ENCODE results near the gene MOXD1.

Gene MOXD1

DNA sequence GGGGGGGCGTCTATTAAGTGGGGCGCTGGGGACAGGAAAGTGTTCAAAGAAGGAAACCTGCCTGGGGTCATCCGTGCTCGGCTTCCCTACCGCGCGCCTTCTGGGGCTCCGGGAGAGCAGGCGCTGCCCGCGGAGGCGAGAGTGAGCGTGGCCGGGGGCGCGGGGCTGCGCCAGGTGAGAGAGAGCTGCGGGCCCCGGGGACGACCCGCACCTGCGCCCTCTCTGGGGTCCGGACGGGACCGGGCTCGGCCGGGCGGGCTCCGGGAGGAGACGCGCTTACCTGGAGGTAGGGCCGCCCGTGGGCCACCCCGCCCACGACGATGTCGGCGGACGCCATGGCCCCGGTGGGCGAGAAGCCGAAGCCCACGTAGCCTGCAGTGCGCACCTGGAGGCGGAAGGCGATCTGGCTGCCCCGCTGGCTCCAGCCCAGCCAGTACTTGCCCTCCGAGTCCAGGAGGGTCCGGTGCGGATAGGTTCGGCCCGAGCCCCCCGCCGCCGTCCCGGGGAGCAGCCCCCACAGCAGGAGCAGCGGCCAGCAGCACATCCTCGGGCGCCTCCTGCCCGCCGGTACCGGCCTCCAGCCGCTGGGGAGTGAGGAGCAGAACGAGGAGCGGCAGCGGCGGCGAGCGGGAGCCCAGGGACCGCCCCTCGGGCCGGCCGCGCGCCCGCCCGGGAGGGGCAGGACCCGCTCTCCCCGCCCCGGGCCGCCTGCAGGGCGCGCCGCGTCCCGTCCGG is at the start of gene MOXD1:
Gene MOXD1 (minus strand): TSS at position 593 of the 735 bp plus-strand sequence. CDS start 49 bp downstream, at position 544.
- peak within 1 kb of the TSS; percentile 57 to 89 for H3K4me3 ChIP-seq (ENCODE audit: low read depth in 1 of 2, low read length in 2 of 2)
- peaks cover 0 to 4% of the 10 kb centered on the region in 2 donors for H3K4me1 ChIP-seq (ENCODE audit: control insufficient read depth in 1 of 2, insufficient read depth in 2 of 2, low read length in 2 of 2)
- H3K36me3 ChIP-seq (ENCODE audit: control insufficient read depth in 1 of 2, insufficient read depth in 2 of 2, low read length in 2 of 2), result no peaks in the 10 kb centered on the region
- no peak within 1 kb of the TSS for H3K27ac ChIP-seq (ENCODE audit: low read length)
- peaks cover 8% of the 10 kb centered on the region for H3K27me3 ChIP-seq (ENCODE audit: low read depth, low read length)
- H3K9me3 ChIP-seq (ENCODE audit: control insufficient read depth in 1 of 2, low read length in 2 of 2), result no peaks in the 10 kb centered on the region

DNA sequence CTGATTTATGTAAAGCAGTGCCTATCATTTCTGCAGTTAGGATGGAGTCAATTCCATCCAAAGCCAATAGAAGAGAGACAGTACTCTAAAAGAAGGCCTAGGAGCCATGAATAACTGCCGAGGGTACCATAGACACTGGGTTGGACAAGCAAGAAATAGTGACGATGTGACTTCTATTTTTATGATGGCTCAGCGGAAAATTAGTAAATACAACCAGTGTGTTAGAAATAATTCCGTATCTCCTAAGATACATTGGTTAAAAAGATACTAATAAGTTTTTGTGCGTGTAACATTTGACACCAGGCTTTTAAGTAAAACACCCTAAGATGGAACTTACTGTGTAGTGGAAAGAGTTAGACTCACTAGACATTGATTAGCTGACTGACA is 45.6 kb upstream of the MOXD1 start:
- Histone ChIP-seq H3K27me3 (ENCODE audit: low read depth, low read length) (no peaks in the 10 kb centered on the region), H3K4me3 (ENCODE audit: low read depth in 1 of 2, low read length in 2 of 2) (no peak overlapping the region), H3K27ac (ENCODE audit: low read length) (no peak overlapping the region), H3K36me3 (ENCODE audit: control insufficient read depth in 1 of 2, insufficient read depth in 2 of 2, low read length in 2 of 2) (peaks cover 0 to 2% of the 10 kb centered on the region in 2 donors), H3K4me1 (ENCODE audit: control insufficient read depth in 1 of 2, insufficient read depth in 2 of 2, low read length in 2 of 2) (no peaks in the 10 kb centered on the region), H3K9me3 (ENCODE audit: control insufficient read depth in 1 of 2, low read length in 2 of 2) (peaks cover 0 to 9% of the 10 kb centered on the region in 2 donors)

DNA sequence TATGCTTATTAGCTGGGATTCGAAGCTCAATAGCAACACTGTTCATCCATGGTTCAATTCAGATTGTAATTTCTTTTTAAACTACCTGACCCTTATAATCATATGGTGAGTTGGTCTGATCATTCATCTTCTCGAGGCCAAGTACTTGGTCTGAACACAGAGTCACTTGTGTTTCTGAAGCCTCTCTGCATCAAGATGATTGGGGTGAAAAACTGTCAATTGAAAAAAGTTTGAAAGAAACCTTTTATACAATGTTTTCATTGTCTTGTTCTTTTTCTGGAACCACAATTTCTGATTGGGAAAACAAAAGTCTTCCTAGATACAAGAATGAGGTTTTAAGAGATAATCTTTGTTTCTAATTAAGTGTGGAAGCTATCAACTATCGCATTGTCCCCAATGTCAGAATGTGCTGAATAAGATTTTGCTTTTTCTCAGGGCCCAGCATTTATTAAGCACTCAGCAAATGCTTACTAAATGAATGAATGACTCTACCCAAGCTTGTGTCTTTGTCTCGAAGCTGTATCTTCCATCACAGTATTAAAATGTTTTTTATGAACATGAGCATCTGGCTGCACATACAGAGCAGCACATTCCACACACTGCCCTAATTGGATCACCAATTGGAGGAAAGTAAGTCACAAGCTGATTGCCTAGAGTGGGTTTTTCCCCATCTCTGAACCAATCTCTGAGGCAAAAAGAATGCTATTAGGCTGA is 45.0 kb upstream of the MOXD1 start:
- peaks cover 0 to 9% of the 10 kb centered on the region in 2 donors for H3K9me3 ChIP-seq (ENCODE audit: control insufficient read depth in 1 of 2, low read length in 2 of 2)
- no peaks in the 10 kb centered on the region for H3K36me3 ChIP-seq (ENCODE audit: control insufficient read depth in 1 of 2, insufficient read depth in 2 of 2, low read length in 2 of 2)
- no peaks in the 10 kb centered on the region for H3K27me3 ChIP-seq (ENCODE audit: low read depth, low read length)
- no peaks in the 10 kb centered on the region for H3K4me1 ChIP-seq (ENCODE audit: control insufficient read depth in 1 of 2, insufficient read depth in 2 of 2, low read length in 2 of 2)
- H3K4me3 ChIP-seq (ENCODE audit: low read depth in 1 of 2, low read length in 2 of 2), result no peak overlapping the region
- no peak overlapping the region for H3K27ac ChIP-seq (ENCODE audit: low read length)

DNA sequence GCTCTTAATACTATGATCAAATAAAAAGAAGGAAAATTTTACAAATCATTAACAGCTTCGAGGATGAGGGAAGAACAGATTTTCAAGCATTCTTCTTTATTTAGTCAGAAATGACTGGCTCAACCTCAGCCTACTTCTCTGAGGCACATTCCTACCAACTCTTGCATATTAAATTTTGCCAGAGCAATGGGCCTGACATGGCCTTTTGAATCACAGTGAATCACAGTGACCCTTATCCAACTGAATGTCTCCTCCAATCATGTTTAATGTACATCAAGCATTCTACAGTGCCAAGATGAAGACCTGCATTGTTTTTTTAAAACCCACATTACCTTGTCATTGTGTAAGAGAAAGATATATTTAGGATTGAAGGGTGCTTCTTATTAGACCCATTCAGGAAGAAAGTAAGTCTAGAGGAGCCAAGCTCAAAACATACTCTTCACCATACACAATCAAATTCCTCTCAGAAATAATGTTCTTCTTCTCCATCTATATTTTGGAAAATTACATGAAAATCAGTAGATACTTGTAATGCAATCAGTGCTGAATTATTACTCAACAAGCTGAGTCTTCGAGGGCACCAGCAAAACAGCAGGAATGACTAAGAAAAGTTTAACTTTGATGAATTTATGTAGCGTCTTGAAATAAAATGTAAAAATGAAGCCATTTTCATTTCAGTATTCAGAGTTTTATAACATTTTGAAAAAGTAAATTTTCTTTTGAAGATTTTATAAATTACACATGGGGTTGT is 44.1 kb upstream of the MOXD1 start:
- Histone ChIP-seq H3K4me1 (ENCODE audit: control insufficient read depth in 1 of 2, insufficient read depth in 2 of 2, low read length in 2 of 2) (no peaks in the 10 kb centered on the region), H3K9me3 (ENCODE audit: control insufficient read depth in 1 of 2, low read length in 2 of 2) (peaks cover 0 to 16% of the 10 kb centered on the region in 2 donors), H3K27ac (ENCODE audit: low read length) (no peak overlapping the region)

DNA sequence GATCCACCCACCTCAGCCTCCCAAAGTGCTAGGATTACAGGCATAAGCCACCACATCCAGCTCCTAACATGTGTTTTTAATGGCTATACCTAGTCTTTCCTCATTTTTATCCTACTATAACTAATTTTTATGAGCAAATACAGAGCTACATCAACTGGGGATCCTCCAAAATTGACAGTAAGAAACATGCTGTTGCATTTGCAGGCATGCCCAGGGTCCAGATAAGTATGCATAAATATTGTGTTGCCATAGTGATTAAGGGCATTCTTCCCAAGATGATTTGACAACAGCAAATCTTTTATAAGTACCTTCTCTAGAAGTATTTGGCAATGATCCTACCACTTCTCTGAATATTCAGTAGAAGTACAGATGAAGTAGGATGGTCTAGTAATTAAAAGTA is 41.9 kb upstream of the MOXD1 start:
- Histone ChIP-seq H3K9me3 (ENCODE audit: control insufficient read depth in 1 of 2, low read length in 2 of 2) (peaks cover 0 to 16% of the 10 kb centered on the region in 2 donors), H3K27me3 (ENCODE audit: low read depth, low read length) (no peaks in the 10 kb centered on the region), H3K4me1 (ENCODE audit: control insufficient read depth in 1 of 2, insufficient read depth in 2 of 2, low read length in 2 of 2) (no peaks in the 10 kb centered on the region), H3K27ac (ENCODE audit: low read length) (no peak overlapping the region), H3K36me3 (ENCODE audit: control insufficient read depth in 1 of 2, insufficient read depth in 2 of 2, low read length in 2 of 2) (no peaks in the 10 kb centered on the region), H3K4me3 (ENCODE audit: low read depth in 1 of 2, low read length in 2 of 2) (no peak overlapping the region)

More for the DNA sequence above, 44.1 kb upstream of the MOXD1 start:
- H3K4me3 ChIP-seq (ENCODE audit: low read depth in 1 of 2, low read length in 2 of 2), result no peak overlapping the region
- H3K27me3 ChIP-seq (ENCODE audit: low read depth, low read length), result no peaks in the 10 kb centered on the region
- H3K36me3 ChIP-seq (ENCODE audit: control insufficient read depth in 1 of 2, insufficient read depth in 2 of 2, low read length in 2 of 2), result no peaks in the 10 kb centered on the region

GRCh38 chr6:132430110-132430509 is 28.8 kb upstream of the MOXD1 start:
- H3K4me3 ChIP-seq (ENCODE audit: low read depth in 1 of 2, low read length in 2 of 2), result no peak overlapping the region
- no peaks in the 10 kb centered on the region for H3K4me1 ChIP-seq (ENCODE audit: control insufficient read depth in 1 of 2, insufficient read depth in 2 of 2, low read length in 2 of 2)
- H3K27me3 ChIP-seq (ENCODE audit: low read depth, low read length), result no peaks in the 10 kb centered on the region
- no peaks in the 10 kb centered on the region for H3K9me3 ChIP-seq (ENCODE audit: control insufficient read depth in 1 of 2, low read length in 2 of 2)
- no peak overlapping the region for H3K27ac ChIP-seq (ENCODE audit: low read length)
- H3K36me3 ChIP-seq (ENCODE audit: control insufficient read depth in 1 of 2, insufficient read depth in 2 of 2, low read length in 2 of 2), result no peaks in the 10 kb centered on the region

- no peaks in the 10 kb centered on the region for H3K36me3 ChIP-seq (ENCODE audit: control insufficient read depth in 1 of 2, insufficient read depth in 2 of 2, low read length in 2 of 2)
- no peak overlapping the region for H3K4me3 ChIP-seq (ENCODE audit: low read depth in 1 of 2, low read length in 2 of 2)
- no peak overlapping the region for H3K27ac ChIP-seq (ENCODE audit: low read length)
- no peaks in the 10 kb centered on the region for H3K4me1 ChIP-seq (ENCODE audit: control insufficient read depth in 1 of 2, insufficient read depth in 2 of 2, low read length in 2 of 2)
- peaks cover 0 to 13% of the 10 kb centered on the region in 2 donors for H3K9me3 ChIP-seq (ENCODE audit: control insufficient read depth in 1 of 2, low read length in 2 of 2)
- H3K27me3 ChIP-seq (ENCODE audit: low read depth, low read length), result no peaks in the 10 kb centered on the region
Measured at GRCh38 chr6:132425176-132425575, 23.9 kb upstream of the MOXD1 start.

GRCh38 chr6:132423839-132424238 is 22.6 kb upstream of the MOXD1 start:
- Histone ChIP-seq H3K4me1 (ENCODE audit: control insufficient read depth in 1 of 2, insufficient read depth in 2 of 2, low read length in 2 of 2) (no peaks in the 10 kb centered on the region), H3K27me3 (ENCODE audit: low read depth, low read length) (no peaks in the 10 kb centered on the region), H3K9me3 (ENCODE audit: control insufficient read depth in 1 of 2, low read length in 2 of 2) (peaks cover 0 to 13% of the 10 kb centered on the region in 2 donors), H3K36me3 (ENCODE audit: control insufficient read depth in 1 of 2, insufficient read depth in 2 of 2, low read length in 2 of 2) (no peaks in the 10 kb centered on the region), H3K27ac (ENCODE audit: low read length) (no peak overlapping the region), H3K4me3 (ENCODE audit: low read depth in 1 of 2, low read length in 2 of 2) (no peak overlapping the region)

GRCh38 chr6:132418235-132418965 is 17.1 kb upstream of the MOXD1 start:
- Histone ChIP-seq H3K27me3 (ENCODE audit: low read depth, low read length) (no peaks in the 10 kb centered on the region), H3K27ac (ENCODE audit: low read length) (no peak overlapping the region), H3K36me3 (ENCODE audit: control insufficient read depth in 1 of 2, insufficient read depth in 2 of 2, low read length in 2 of 2) (no peaks in the 10 kb centered on the region), H3K9me3 (ENCODE audit: control insufficient read depth in 1 of 2, low read length in 2 of 2) (peaks cover 0 to 9% of the 10 kb centered on the region in 2 donors), H3K4me1 (ENCODE audit: control insufficient read depth in 1 of 2, insufficient read depth in 2 of 2, low read length in 2 of 2) (no peaks in the 10 kb centered on the region), H3K4me3 (ENCODE audit: low read depth in 1 of 2, low read length in 2 of 2) (no peak overlapping the region)

- Histone ChIP-seq H3K36me3 (ENCODE audit: control insufficient read depth in 1 of 2, insufficient read depth in 2 of 2, low read length in 2 of 2) (no peaks in the 10 kb centered on the region), H3K4me1 (ENCODE audit: control insufficient read depth in 1 of 2, insufficient read depth in 2 of 2, low read length in 2 of 2) (no peaks in the 10 kb centered on the region), H3K27me3 (ENCODE audit: low read depth, low read length) (no peaks in the 10 kb centered on the region), H3K4me3 (ENCODE audit: low read depth in 1 of 2, low read length in 2 of 2) (no peak overlapping the region), H3K27ac (ENCODE audit: low read length) (no peak overlapping the region), H3K9me3 (ENCODE audit: control insufficient read depth in 1 of 2, low read length in 2 of 2) (no peaks in the 10 kb centered on the region)
Measured at GRCh38 chr6:132414761-132415160, 13.5 kb upstream of the MOXD1 start.

DNA sequence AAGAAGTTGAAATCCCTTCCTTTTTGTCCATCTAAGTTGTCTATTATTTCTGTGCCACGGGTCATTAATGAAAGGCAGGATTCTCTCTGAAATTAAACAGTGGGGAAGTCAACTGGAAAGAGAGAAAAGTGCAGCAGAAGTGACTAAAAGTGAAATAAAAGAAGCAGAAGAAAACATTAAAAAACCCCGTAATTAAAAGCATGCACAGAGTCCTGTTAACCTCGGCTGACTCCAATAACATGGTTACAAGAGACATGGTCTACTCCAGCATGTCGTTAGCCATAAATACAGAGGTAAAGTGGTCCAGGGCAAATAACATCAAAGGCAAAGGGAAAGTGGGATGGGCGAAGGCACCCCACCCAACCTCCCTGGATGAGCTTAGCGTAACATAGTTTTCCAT is 13.0 kb upstream of the MOXD1 start:
- H3K27ac ChIP-seq (ENCODE audit: low read length), result no peak overlapping the region
- no peaks in the 10 kb centered on the region for H3K9me3 ChIP-seq (ENCODE audit: control insufficient read depth in 1 of 2, low read length in 2 of 2)
- H3K4me1 ChIP-seq (ENCODE audit: control insufficient read depth in 1 of 2, insufficient read depth in 2 of 2, low read length in 2 of 2), result no peaks in the 10 kb centered on the region
- H3K27me3 ChIP-seq (ENCODE audit: low read depth, low read length), result no peaks in the 10 kb centered on the region
- H3K36me3 ChIP-seq (ENCODE audit: control insufficient read depth in 1 of 2, insufficient read depth in 2 of 2, low read length in 2 of 2), result no peaks in the 10 kb centered on the region
- H3K4me3 ChIP-seq (ENCODE audit: low read depth in 1 of 2, low read length in 2 of 2), result no peak overlapping the region
